HCT116 (cell line): ENCODE results near the gene RAB25. TPM values are rescaled to one million over a fixed set of nuclear protein-coding genes. Genes with fewer than 3 reads are reported as not detected.
A peak's percentile ranks its signal among the peaks of the same experiment; 100 is the strongest.

Source experiments
- ATAC-seq: fragments of 200-7000 bp; cut with Tn5 transposase; 2 replicates; pipeline ENCODE4 v1.9.1; 2020; ENCODE audit warnings: mild to moderate bottlenecking, moderate library complexity
- BruUV-seq: library from RNA; stranded (reverse); fragments of 400-500 nt; replicated peaks from 2 replicates; lab custom pipeline; 2021; lab: Mats Ljungman, UMichigan
- CTCF ChIA-PET: fragments of 300-600 bp; sonication (Branson Sonifier 250); formaldehyde crosslinking; loops from one replicate; lab custom pipeline; 2021; ENCODE audit warnings: antibody characterized with exemption; lab: Charles Lee
- POLR2A ChIA-PET: fragments of 300-600, 350-600 bp; sonication (Branson Sonifier 250); formaldehyde crosslinking; loops from one replicate; lab custom pipeline; 2021; ENCODE audit warnings: antibody characterized with exemption; lab: Charles Lee
- RAD21 ChIA-PET, 2 experiments: fragments of 300-600 bp; sonication (Branson Sonifier 250); formaldehyde crosslinking; loops; one replicate each; lab custom pipeline; 2023; ENCODE audit warnings: low total read pairs in 2 of 2; ENCODE audit not compliant: uncharacterized antibody in 2 of 2, unreplicated experiment in 2 of 2, low non-redundant PET in 1 of 2; lab: Charles Lee
- DNase-seq: peaks from one replicate; pipeline ENCODE4 v3.0.0-alpha.2; 2010; ENCODE audit warnings: low read depth, low spot score
- H2AFZ ChIP-seq: fragments of 200-600 bp; shearing (Covaris generic), sonication (generic); 2 replicates; pipeline ENCODE4 v1.6.1; 2017; ENCODE audit warnings: low read depth, mixed run types, mixed read lengths, antibody characterized with exemption, low read length; ENCODE audit not compliant: poor library complexity, severe bottlenecking
- H3K27ac ChIP-seq: 2 replicates; pipeline ENCODE4 v1.5.1; 2012; ENCODE audit warnings: low read depth, low read length
- H3K27me3 ChIP-seq: fragments of 200-600 bp; sonication (generic); 2 replicates; pipeline ENCODE4 v1.6.1; 2016; ENCODE audit warnings: mixed run types, low read length, mixed read lengths; ENCODE audit not compliant: insufficient read depth
- H3K36me3 ChIP-seq, 2 experiments: fragments of 200-500 bp in 1 of 2; fragments of 200-600 bp in 1 of 2; sonication (Bioruptor generic) in 1 of 2; sonication (generic) in 1 of 2; 2 replicates each; pipeline versions ENCODE4 v1.5.1 to v1.6.1; 2014 to 2016; ENCODE audit warnings: low read length in 2 of 2, inconsistent platforms in 1 of 2, mixed read lengths in 1 of 2, mixed run types in 1 of 2; ENCODE audit not compliant: insufficient read depth in 2 of 2, control insufficient read depth in 1 of 2
- H3K4me1 ChIP-seq, 2 experiments: fragments of 200-600 bp in 1 of 2; sonication (generic) in 1 of 2; 2 replicates each; pipeline versions ENCODE4 v1.5.1 to v1.6.1; 2012 to 2017; ENCODE audit warnings: low read length in 2 of 2, inconsistent platforms in 1 of 2, mild to moderate bottlenecking in 1 of 2, mixed read lengths in 1 of 2, mixed run types in 1 of 2, moderate library complexity in 1 of 2; ENCODE audit not compliant: insufficient read depth in 2 of 2, control insufficient read depth in 1 of 2
- H3K4me2 ChIP-seq: fragments of 200-600 bp; sonication (generic); 2 replicates; pipeline ENCODE4 v1.6.1; 2017; ENCODE audit warnings: mixed run types, low read length, mixed read lengths
- H3K4me3 ChIP-seq, 2 experiments: fragments of 200-600 bp in 1 of 2; sonication (generic) in 1 of 2; replicated peaks in 1 of 2; 2 replicates each; pipeline ENCODE4 v1.5.1; 2011 to 2016; ENCODE audit warnings: low read length in 2 of 2, control low read depth in 1 of 2, low read depth in 1 of 2, mild to moderate bottlenecking in 1 of 2, mixed read lengths in 1 of 2, mixed run types in 1 of 2
- H3K79me2 ChIP-seq: fragments of 200-600 bp; sonication (generic); 2 replicates; pipeline ENCODE4 v1.6.1; 2017; ENCODE audit warnings: mild to moderate bottlenecking, mixed run types, low read length, moderate library complexity, mixed read lengths; ENCODE audit not compliant: insufficient read depth
- H3K9ac ChIP-seq: fragments of 200-600 bp; sonication (generic); 2 replicates; pipeline ENCODE4 v1.6.1; 2016; ENCODE audit warnings: low read length, mixed read lengths
- H3K9me2 ChIP-seq: fragments of 200-600 bp; sonication (generic), shearing (Covaris generic); 2 replicates; pipeline ENCODE4 v1.6.1; 2017; ENCODE audit warnings: mixed run types, mild to moderate bottlenecking, moderate library complexity; ENCODE audit not compliant: insufficient read depth
- H3K9me3 ChIP-seq, 2 experiments: fragments of 200-500 bp in 1 of 2; fragments of 200-600 bp in 1 of 2; sonication (Bioruptor generic) in 1 of 2; sonication (generic) in 1 of 2; 2 replicates each; pipeline ENCODE4 v1.6.1; 2014 to 2017; ENCODE audit warnings: low read length in 2 of 2, mixed read lengths in 2 of 2, inconsistent platforms in 1 of 2, low read depth in 1 of 2, mild to moderate bottlenecking in 1 of 2, mixed run types in 1 of 2, moderate library complexity in 1 of 2; ENCODE audit not compliant: control insufficient read depth in 1 of 2, insufficient read depth in 1 of 2
- H4K20me1 ChIP-seq: fragments of 200-600 bp; sonication (generic), shearing (Covaris generic); 2 replicates; pipeline ENCODE4 v1.6.1; 2017; ENCODE audit warnings: mixed run types, mild to moderate bottlenecking, moderate library complexity; ENCODE audit not compliant: insufficient read depth
- ELF1 ChIP-seq: IDR thresholded peaks from 2 replicates; pipeline ENCODE4 v1.6.1; 2012; ENCODE audit warnings: low read depth, borderline replicate concordance
- EZH2 ChIP-seq: fragments of 200-600 bp; sonication (generic); IDR thresholded peaks from 2 replicates; pipeline ENCODE4 v1.6.1; 2017; ENCODE audit warnings: antibody characterized with exemption, mixed run types
- EZH2phosphoT487 ChIP-seq: fragments of 200-600 bp; IDR thresholded peaks from 2 replicates; pipeline ENCODE4 v1.6.1; 2018; ENCODE audit warnings: antibody characterized with exemption, borderline replicate concordance
- JUND ChIP-seq: IDR thresholded peaks from 2 replicates; pipeline ENCODE4 v1.6.1; 2012
- POLR2A ChIP-seq: IDR thresholded peaks from 2 replicates; pipeline ENCODE4 v1.7.0; 2011; ENCODE audit warnings: borderline replicate concordance; ENCODE audit not compliant: insufficient read depth, insufficient read length; ENCODE audit errors: extremely low read depth
- RAD21 ChIP-seq: IDR thresholded peaks from 2 replicates; pipeline ENCODE4 v1.6.1; 2012; ENCODE audit warnings: low read depth, mild to moderate bottlenecking
- REST ChIP-seq: IDR thresholded peaks from 2 replicates; pipeline ENCODE4 v1.6.1; 2012; ENCODE audit warnings: low read depth
- SIN3A ChIP-seq: IDR thresholded peaks from 2 replicates; pipeline ENCODE4 v1.6.1; 2012; ENCODE audit warnings: low read depth
- SP1 ChIP-seq: IDR thresholded peaks from 2 replicates; pipeline ENCODE4 v1.6.1; 2012; ENCODE audit warnings: low read depth
- SRF ChIP-seq: IDR thresholded peaks from 2 replicates; pipeline ENCODE4 v1.6.1; 2012; ENCODE audit warnings: low read depth
- ZFX ChIP-seq: fragments of 450-650 bp; IDR thresholded peaks from 2 replicates; pipeline ENCODE4 v1.6.1; 2017
- intact Hi-C: fragments of 100-400 bp; cut with micrococcal nuclease; formaldehyde crosslinking; loops from 2 replicates; pipeline ENCODE4 v1.10.0; 2022
- total RNA-seq: library from RNA; stranded (reverse); gene quantifications from one replicate; pipeline ENCODE4 v1.2.1, GENCODE V29; 2021; ENCODE audit not compliant: unreplicated experiment
- TF ChIP-seq, protein P1 (sequence below), 3 experiments: fragments of 200-600 bp in 1 of 3; sonication (generic) in 1 of 3; IDR thresholded peaks in 2 of 3; conservative IDR thresholded peaks in 1 of 3; 2 replicates each; pipeline ENCODE4 v1.5.1; 2012 to 2017; ENCODE audit warnings: low read depth in 2 of 3, low read length in 2 of 3, antibody characterized with exemption in 1 of 3, borderline replicate concordance in 1 of 3, control low read depth in 1 of 3, mild to moderate bottlenecking in 1 of 3, mixed read lengths in 1 of 3, mixed run types in 1 of 3, moderate library complexity in 1 of 3; ENCODE audit not compliant: insufficient read depth in 1 of 3
- TF ChIP-seq, protein P2 (sequence below): IDR thresholded peaks from 2 replicates; pipeline ENCODE4 v1.6.1; 2012

RAB25 gene
- total RNA-seq, 1 experiment from 2014 or later, result 142 TPM

DNA sequence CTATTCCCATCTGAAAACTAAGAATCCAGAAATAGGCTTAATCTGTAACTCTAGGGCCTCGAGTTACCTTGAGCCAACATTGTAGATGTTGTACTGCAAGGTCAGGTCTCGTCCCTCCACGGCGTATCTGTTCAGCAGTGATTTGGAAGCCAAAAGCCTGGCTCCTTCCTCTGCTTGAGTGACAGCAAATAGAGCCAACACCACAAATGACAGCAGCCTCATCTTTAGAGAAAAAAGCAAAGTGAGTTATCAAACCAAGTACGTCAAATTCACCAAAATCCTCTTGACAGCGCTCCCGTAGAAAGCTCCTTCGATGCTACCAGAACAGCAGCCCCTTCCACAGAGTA lies 41.0 kb upstream of the RAB25 start:
- H3K27me3 ChIP-seq, result no peaks in the 10 kb centered on the region
- intact Hi-C loops, result loop anchor here (2.0 kb wide), 1 partner anchor 35 kb away; the partner anchor contains the start of gene LAMTOR2
- CTCF ChIA-PET, result no interaction called here
- DNase-seq (no peak), ATAC-seq (no peak)
- no peak overlapping the region for H2AFZ ChIP-seq
- peak overlapping the region; percentile 68 for H3K9ac ChIP-seq
- POLR2A ChIA-PET, result no interaction called here
- H3K36me3 ChIP-seq, result peaks cover 7 to 21% of the 10 kb centered on the region in 2 experiments; a peak in 3 of 4 replicates
- peaks cover 20% of the 10 kb centered on the region for H3K79me2 ChIP-seq
- TF ChIP-seq RAD21 (no peak), EZH2 (no peak), POLR2A (no peak), EZH2phosphoT487 (no peak)
- H3K4me2 ChIP-seq, result peak overlapping the region; percentile 92
- H3K27ac ChIP-seq, result peak overlapping the region; percentile 48
- RAD21 ChIA-PET, result no interaction called here
- H3K4me3 ChIP-seq, result peak overlapping the region; percentile 79
- no peaks in the 10 kb centered on the region for H3K9me2 ChIP-seq
- H4K20me1 ChIP-seq, result no peaks in the 10 kb centered on the region
- H3K4me1 ChIP-seq, result peaks cover 4 to 11% of the 10 kb centered on the region in 2 experiments; a peak in 2 of 4 replicates
- H3K9me3 ChIP-seq, result no peaks in the 10 kb centered on the region
- BruUV-seq, result TSS peak; percentile 74

DNA sequence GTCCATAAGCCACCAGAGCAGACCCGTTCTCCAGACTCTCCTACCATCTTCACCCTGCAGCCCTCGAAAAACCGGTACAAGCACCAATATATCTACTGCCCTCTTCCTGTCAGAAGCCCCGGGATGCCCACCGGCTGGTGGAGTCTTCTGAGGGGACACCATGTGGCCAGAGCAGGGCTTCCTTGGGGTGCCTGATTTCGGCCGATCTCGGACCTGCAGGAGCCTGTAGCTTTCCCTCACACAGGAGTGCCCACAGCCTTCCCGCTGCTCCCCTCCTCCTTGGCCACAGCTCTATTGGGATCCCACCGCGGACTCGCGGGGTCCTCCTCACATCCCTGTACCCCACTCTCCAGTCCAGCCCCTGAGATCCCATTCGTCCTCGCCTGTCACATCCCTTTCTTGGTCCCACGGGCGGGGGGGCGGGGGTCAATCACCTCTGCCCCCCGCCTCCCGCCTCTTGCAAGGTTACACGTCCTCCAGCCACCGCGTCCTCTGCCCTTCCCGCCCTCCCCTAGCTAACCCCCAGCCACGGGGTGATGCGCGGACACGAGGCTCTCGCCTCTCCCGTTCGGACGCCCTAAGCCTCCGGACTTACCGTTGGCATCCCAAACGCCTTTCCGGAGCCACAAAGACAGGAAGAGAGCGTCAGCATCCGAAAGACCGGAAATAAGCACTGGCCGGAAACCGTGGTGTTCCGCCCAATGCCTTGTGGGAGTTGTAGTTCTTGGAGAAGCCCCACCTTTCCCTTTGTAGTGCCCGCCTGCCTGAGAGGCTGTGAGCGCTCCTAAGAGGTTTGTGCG lies 40.5 kb upstream of the RAB25 start, which contains the start of gene SSR2:
Gene SSR2, minus strand, starts transcription at position 659 of the 800 bp plus-strand sequence. CDS start 784 bp downstream, outside the sequence.
- Histone ChIP-seq H4K20me1 (no peaks in the 10 kb centered on the region), H3K9me3 (no peaks in the 10 kb centered on the region), H3K9me2 (no peaks in the 10 kb centered on the region), H3K9ac (peak within 1 kb of the TSS; percentile 68), H3K79me2 (peaks cover 20% of the 10 kb centered on the region), H3K4me1 (peaks cover 4 to 11% of the 10 kb centered on the region in 2 experiments; a peak in 2 of 4 replicates), H3K4me3 (peak within 1 kb of the TSS; percentile 79), H3K27ac (peak within 1 kb of the TSS; percentile 48), H3K27me3 (no peaks in the 10 kb centered on the region), H3K36me3 (peaks cover 5 to 20% of the 10 kb centered on the region in 2 experiments; a peak in 3 of 4 replicates), H2AFZ (peak within 1 kb of the TSS; percentile 16), H3K4me2 (peak within 1 kb of the TSS; percentile 92)
- ATAC-seq (peak; percentile 94), DNase-seq (peak; percentile 84)
- intact Hi-C loops, result loop anchor here (2.0 kb wide), 1 partner anchor 34 kb away; the partner anchor contains the start of gene LAMTOR2
- POLR2A ChIA-PET, result no interaction called here
- no TSS peak for BruUV-seq
- CTCF ChIA-PET, result interaction anchor here (0.7 kb wide), 1 partner anchor 8 kb away, joined by 3 read pairs; no protein-coding TSS in a partner anchor
- RAD21 ChIA-PET, result no interaction called here
- TF ChIP-seq ELF1, result peak; percentile 74
- TF ChIP-seq, protein P1, sequence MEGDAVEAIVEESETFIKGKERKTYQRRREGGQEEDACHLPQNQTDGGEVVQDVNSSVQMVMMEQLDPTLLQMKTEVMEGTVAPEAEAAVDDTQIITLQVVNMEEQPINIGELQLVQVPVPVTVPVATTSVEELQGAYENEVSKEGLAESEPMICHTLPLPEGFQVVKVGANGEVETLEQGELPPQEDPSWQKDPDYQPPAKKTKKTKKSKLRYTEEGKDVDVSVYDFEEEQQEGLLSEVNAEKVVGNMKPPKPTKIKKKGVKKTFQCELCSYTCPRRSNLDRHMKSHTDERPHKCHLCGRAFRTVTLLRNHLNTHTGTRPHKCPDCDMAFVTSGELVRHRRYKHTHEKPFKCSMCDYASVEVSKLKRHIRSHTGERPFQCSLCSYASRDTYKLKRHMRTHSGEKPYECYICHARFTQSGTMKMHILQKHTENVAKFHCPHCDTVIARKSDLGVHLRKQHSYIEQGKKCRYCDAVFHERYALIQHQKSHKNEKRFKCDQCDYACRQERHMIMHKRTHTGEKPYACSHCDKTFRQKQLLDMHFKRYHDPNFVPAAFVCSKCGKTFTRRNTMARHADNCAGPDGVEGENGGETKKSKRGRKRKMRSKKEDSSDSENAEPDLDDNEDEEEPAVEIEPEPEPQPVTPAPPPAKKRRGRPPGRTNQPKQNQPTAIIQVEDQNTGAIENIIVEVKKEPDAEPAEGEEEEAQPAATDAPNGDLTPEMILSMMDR (IDR thresholded peaks at IDR 0.05 in 2 of 3, conservative IDR thresholded peaks at IDR 0.05 in 1 of 3; ENCODE audit: borderline replicate concordance in 1 of 3, insufficient read depth in 1 of 3, low read depth in 2 of 3, low read length in 2 of 3), result no peak
- TF ChIP-seq, protein P2, sequence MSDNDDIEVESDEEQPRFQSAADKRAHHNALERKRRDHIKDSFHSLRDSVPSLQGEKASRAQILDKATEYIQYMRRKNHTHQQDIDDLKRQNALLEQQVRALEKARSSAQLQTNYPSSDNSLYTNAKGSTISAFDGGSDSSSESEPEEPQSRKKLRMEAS, result no peak
- TF ChIP-seq SRF, result no peak
- TF ChIP-seq SP1, result no peak
- no peak for TF ChIP-seq REST
- no peak; the same call in 1 of the 2 replicates for TF ChIP-seq SIN3A
- TF ChIP-seq ZFX, result no peak
- TF ChIP-seq POLR2A, result peak; percentile 62
- TF ChIP-seq JUND, result no peak
- no peak for TF ChIP-seq EZH2
